GM12865 (cell line): ENCODE results near the gene MCRIP1.
A peak's percentile ranks its signal among the peaks of the same experiment; 100 is the strongest.

ENCODE experiments used
- DNase-seq: peaks from one replicate; pipeline ENCODE4 v3.0.0; 2010; ENCODE audit warnings: low read depth
- H3K4me3 ChIP-seq: 2 replicates; pipeline ENCODE4 v1.5.1; 2011; ENCODE audit warnings: mild to moderate bottlenecking, low read depth, low read length, control low read depth
- CTCF ChIP-seq: IDR thresholded peaks from 2 replicates; pipeline ENCODE4 v1.5.1; 2011; ENCODE audit warnings: low read length, control low read depth, low read depth, inconsistent platforms; ENCODE audit not compliant: insufficient read depth; ENCODE audit errors: missing control alignments

Gene MCRIP1

DNA sequence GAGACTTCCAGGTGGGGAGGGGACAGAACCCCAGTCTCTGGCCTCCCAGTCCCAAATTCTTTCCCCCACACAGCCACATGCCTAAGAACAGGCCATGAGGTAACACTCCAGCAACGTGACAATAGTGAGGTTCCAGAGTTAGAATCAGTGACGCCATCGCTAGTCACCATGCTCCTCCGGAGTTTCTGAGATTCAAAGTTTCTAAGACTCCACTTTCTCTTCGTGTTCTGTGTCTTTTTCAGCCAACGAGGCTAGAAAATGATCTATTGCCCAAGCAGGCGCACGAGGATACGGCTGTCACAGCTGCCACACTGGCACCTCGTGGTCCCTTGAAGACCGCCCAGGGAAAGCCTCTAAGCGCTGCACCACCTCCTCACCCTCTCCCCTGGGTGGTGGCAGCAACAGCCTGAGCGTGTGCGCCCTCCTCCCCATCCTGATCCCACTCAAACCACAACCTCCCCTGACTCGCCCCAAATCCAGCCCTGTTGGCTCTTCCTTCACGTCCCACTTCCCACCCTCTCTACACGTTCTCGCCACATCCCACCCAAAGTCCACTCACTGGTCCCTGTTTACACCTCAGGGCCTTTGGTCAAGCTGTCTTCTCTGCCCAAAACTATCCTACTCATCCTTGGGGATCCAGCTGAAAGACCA is 1.0 kb downstream of the MCRIP1 start:
- peak overlapping the region; percentile 64 for H3K4me3 ChIP-seq
- peak; percentile 60 for DNase-seq
- TF ChIP-seq CTCF, result no peak

DNA sequence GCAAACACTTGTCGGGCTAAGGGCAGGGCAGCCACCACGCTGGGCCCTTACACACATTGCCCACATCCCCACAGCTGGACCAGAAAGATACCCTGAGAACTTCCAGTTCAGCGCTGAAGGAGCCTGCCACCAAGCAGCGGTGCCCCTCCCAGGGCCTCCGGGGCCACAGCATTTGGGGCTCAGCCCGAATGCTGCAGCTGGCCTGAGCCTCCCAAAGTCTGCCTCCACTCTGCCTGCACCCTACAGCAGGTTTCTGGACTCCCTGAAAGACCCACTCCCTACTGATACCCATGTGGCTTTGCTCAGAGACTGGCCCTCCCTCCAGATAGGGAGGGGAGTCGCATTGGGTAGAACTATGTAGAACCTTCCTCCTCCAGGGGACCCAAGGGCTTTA is 1.5 kb downstream of the MCRIP1 start:
- peak; percentile 27 for DNase-seq
- no peak for TF ChIP-seq CTCF
- H3K4me3 ChIP-seq, result peak overlapping the region; percentile 64

DNA sequence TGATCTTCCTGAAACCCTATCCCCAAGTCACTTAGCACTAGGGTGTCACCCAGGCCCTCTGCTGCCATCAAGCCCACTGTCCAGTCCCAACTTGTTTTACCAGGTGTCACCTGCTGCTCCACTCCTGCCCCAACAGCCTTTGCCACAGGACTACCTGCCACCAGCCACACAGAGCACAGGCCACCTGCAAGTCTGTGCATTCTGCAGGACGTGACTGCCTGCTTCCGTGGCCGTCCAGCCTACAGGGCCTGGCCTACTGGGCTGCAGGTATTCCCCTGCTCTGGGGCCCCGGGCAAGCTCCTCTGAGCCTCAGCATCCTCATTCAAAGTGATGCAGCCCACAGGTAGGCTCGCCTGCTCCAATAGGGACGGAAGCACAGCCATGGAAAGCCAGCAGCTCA is 3.2 kb downstream of the MCRIP1 start:
- no peak overlapping the region for H3K4me3 ChIP-seq

DNA sequence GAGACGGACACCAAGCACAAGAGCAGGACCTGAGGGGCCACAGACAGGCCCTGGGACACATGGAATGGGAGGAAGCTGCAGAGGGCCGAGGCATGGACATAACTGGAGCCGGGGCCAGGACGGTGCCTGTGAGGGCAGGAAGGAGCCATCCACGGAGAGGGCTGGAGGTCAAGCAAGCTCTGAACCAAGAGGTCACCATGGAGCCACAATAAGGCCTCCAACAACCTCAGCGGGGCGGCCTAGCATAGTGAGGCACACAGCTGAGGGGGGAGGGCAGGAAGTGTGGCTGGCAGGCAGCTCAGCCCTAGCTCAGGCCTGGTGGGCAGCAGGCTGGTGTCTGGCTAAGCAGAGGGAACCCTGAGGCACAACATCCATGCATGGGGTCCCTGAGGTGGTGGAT is 4.4 kb downstream of the MCRIP1 start:
- no peak for DNase-seq
- TF ChIP-seq CTCF, result no peak
- no peak overlapping the region for H3K4me3 ChIP-seq

More for the DNA sequence above, 3.2 kb downstream of the MCRIP1 start:
- no peak for DNase-seq
- no peak for TF ChIP-seq CTCF

GRCh38 chr17:81825841-81826466 is 7.1 kb downstream of the MCRIP1 start:
- DNase-seq, result no peak
- no peak for TF ChIP-seq CTCF
- H3K4me3 ChIP-seq, result no peak overlapping the region

GRCh38 chr17:81824595-81824994 is 8.5 kb downstream of the MCRIP1 start:
- H3K4me3 ChIP-seq, result no peak overlapping the region
- TF ChIP-seq CTCF, result no peak
- DNase-seq, result no peak
